ENCODE results near the gene PRKN. TPM values are rescaled to one million over a fixed set of nuclear protein-coding genes. Genes with fewer than 3 reads are reported as not detected.

Gene PRKN
- total and polyA plus RNA-seq, 2 experiments from 2014 or later, result 2.3 to 3.9 TPM

DNA sequence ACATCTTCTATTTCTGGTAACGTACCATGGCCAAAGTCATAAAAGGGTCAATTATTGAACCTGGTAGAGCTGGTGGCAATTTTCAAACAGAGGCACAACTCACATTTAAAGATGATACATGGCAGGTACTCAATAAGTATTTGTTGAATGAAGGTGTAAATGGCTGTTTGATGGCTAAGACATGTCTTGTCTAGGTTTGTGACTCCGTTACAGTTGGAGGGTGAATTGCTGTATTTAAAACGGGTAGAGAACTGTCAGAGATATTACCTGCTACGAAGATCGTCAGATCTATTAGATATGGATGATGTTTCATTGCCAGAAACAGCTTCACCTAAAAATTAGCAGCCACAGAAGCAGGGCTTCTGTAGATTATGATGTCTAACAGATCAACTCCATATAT, 601.9 kb downstream of the PRKN start:
- Histone ChIP-seq H3K27me3 (no peaks in the 10 kb centered on the region), H3K9me2 (replicated peaks; ENCODE audit: insufficient read depth) (no peaks in the 10 kb centered on the region), H4K20me1 (ENCODE audit: insufficient read depth, poor library complexity, severe bottlenecking) (no peaks in the 10 kb centered on the region), H3K36me3 (replicated peaks; ENCODE audit: insufficient read depth, low read depth) (no peaks in the 10 kb centered on the region), H3K27ac (no peak overlapping the region), H3K4me3 (no peak overlapping the region), H2AFZ (no peak overlapping the region), H3K4me1 (ENCODE audit: insufficient read depth) (no peaks in the 10 kb centered on the region), H3K79me2 (no peaks in the 10 kb centered on the region), H3K4me2 (no peak overlapping the region), H3K9me3 (ENCODE audit: low read depth) (no peaks in the 10 kb centered on the region)
- 88% methylated on average over 5 of the region's 5 CpGs for WGBS (ENCODE audit: low lambda C conversion rate, missing lambda C conversion rate)
- TF ChIP-seq, protein P1, sequence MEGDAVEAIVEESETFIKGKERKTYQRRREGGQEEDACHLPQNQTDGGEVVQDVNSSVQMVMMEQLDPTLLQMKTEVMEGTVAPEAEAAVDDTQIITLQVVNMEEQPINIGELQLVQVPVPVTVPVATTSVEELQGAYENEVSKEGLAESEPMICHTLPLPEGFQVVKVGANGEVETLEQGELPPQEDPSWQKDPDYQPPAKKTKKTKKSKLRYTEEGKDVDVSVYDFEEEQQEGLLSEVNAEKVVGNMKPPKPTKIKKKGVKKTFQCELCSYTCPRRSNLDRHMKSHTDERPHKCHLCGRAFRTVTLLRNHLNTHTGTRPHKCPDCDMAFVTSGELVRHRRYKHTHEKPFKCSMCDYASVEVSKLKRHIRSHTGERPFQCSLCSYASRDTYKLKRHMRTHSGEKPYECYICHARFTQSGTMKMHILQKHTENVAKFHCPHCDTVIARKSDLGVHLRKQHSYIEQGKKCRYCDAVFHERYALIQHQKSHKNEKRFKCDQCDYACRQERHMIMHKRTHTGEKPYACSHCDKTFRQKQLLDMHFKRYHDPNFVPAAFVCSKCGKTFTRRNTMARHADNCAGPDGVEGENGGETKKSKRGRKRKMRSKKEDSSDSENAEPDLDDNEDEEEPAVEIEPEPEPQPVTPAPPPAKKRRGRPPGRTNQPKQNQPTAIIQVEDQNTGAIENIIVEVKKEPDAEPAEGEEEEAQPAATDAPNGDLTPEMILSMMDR (IDR thresholded peaks at IDR 0.05; ENCODE audit: poor library complexity), result no peak
- no peak for TF ChIP-seq EZH2 (IDR thresholded peaks at IDR 0.05; ENCODE audit: borderline replicate concordance)
- TF ChIP-seq EZH2phosphoT487 (IDR thresholded peaks at IDR 0.05; ENCODE audit: low read depth, severe bottlenecking, unreplicated experiment), result no peak
- no peak for DNase-seq (ENCODE audit: low spot score)

DNA sequence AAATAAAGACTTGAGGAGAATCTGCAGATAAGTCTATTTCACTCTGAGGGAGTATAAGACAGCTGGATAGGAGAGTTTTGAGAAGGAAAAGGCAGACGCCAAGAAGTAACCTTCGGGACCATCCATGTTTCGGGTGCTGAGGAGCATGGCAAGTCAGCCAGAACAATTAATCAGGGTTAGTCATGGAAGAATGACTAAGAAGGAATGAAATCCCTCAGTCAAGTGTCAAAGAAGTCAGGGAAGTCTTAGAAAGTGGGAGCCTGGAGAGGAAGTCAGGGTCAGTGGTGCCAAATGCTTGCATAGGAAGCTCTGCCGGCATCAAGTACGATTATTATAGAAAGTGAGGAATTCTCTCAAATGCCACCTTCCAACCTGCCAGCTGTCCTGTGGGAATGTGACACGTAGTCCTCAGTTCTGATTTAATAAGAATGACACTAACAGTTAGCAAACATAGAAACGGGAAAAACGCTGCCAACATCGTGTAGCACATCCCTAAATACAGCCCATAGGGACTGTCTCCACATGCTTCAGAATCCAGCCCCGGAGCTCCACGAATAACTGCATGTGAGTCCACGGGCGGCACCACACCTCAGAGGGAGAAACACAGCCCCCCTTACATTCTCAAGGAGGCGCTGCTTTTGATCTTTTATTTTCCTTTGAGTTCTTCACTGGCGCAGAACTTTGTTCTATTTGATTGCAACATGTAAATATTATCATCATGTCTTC, 602.7 kb downstream of the PRKN start:
- WGBS (ENCODE audit: low lambda C conversion rate, missing lambda C conversion rate), result 83% methylated on average over 15 of the region's 15 CpGs
- no peaks in the 10 kb centered on the region for H3K4me1 ChIP-seq (ENCODE audit: insufficient read depth)
- no peak overlapping the region for H3K27ac ChIP-seq
- no peaks in the 10 kb centered on the region for H4K20me1 ChIP-seq (ENCODE audit: insufficient read depth, poor library complexity, severe bottlenecking)
- no peaks in the 10 kb centered on the region for H3K79me2 ChIP-seq
- no peak overlapping the region for H2AFZ ChIP-seq
- no peak overlapping the region for H3K4me2 ChIP-seq
- no peak overlapping the region for H3K4me3 ChIP-seq
- DNase-seq (ENCODE audit: low spot score), result no peak
- TF ChIP-seq, protein P1 (IDR thresholded peaks at IDR 0.05; ENCODE audit: poor library complexity), result no peak
- TF ChIP-seq EZH2phosphoT487 (IDR thresholded peaks at IDR 0.05; ENCODE audit: low read depth, severe bottlenecking, unreplicated experiment) (no peak), EZH2 (IDR thresholded peaks at IDR 0.05; ENCODE audit: borderline replicate concordance) (no peak)
- H3K36me3 ChIP-seq (replicated peaks; ENCODE audit: insufficient read depth, low read depth), result no peaks in the 10 kb centered on the region
- H3K9me3 ChIP-seq (ENCODE audit: low read depth), result no peaks in the 10 kb centered on the region
- no peaks in the 10 kb centered on the region for H3K27me3 ChIP-seq
- no peaks in the 10 kb centered on the region for H3K9me2 ChIP-seq (replicated peaks; ENCODE audit: insufficient read depth)

DNA sequence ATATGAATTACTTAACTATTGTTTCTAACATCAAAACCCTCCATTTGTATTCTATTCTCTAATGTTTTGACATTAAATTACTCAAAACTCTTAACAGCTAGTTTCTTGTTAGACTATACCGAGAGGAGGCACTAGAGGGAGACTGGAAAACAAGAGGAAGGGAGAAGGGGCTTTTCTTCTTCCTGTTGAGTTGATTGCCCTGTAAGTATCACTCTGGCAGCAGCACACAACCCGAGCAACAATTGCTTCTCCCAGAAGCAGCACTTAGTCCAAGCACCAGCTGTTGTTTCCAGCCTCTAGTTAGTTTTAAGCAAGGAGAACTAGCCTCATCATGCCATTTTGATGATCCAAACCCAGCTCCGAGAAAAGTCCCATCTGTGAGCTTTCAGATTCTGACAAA, 603.8 kb downstream of the PRKN start:
- WGBS (ENCODE audit: low lambda C conversion rate, missing lambda C conversion rate), result 35% methylated on average over 3 of the region's 3 CpGs
- Histone ChIP-seq H3K27ac (no peak overlapping the region), H3K9me2 (replicated peaks; ENCODE audit: insufficient read depth) (no peaks in the 10 kb centered on the region), H3K4me1 (ENCODE audit: insufficient read depth) (no peaks in the 10 kb centered on the region), H3K4me3 (no peak overlapping the region), H3K79me2 (no peaks in the 10 kb centered on the region), H3K4me2 (no peak overlapping the region), H3K9me3 (ENCODE audit: low read depth) (no peaks in the 10 kb centered on the region), H2AFZ (no peak overlapping the region), H3K36me3 (replicated peaks; ENCODE audit: insufficient read depth, low read depth) (no peaks in the 10 kb centered on the region), H4K20me1 (ENCODE audit: insufficient read depth, poor library complexity, severe bottlenecking) (no peaks in the 10 kb centered on the region), H3K27me3 (no peaks in the 10 kb centered on the region)
- DNase-seq (ENCODE audit: low spot score), result peak; percentile 18
- TF ChIP-seq EZH2phosphoT487 (IDR thresholded peaks at IDR 0.05; ENCODE audit: low read depth, severe bottlenecking, unreplicated experiment), result no peak
- TF ChIP-seq, protein P1 (IDR thresholded peaks at IDR 0.05; ENCODE audit: poor library complexity), result peak; percentile 37
- no peak for TF ChIP-seq EZH2 (IDR thresholded peaks at IDR 0.05; ENCODE audit: borderline replicate concordance)
